Measurements from ENCODE around the gene MAP1LC3B2.

- TF ChIP-seq REST (IDR thresholded peaks at IDR 0.05; ENCODE audit: low read depth, low read length) (no peak), TCF7 (IDR thresholded peaks at IDR 0.05; ENCODE audit: borderline replicate concordance) (no peak), NRF1 (conservative IDR thresholded peaks at IDR 0.05; ENCODE audit: low read depth, low read length) (no peak), POLR2AphosphoS5 (IDR thresholded peaks at IDR 0.05; ENCODE audit: low read length) (no peak), CTCF (IDR thresholded peaks at IDR 0.05 in 2 of 3, conservative IDR thresholded peaks at IDR 0.05 in 1 of 3; ENCODE audit: control insufficient read depth in 2 of 3, extremely low read depth in 1 of 3, insufficient read depth in 1 of 3, low read depth in 3 of 3, low read length in 3 of 3) (no peak), NFYB (IDR thresholded peaks at IDR 0.05; ENCODE audit: insufficient read depth, low read depth, low read length) (no peak), TCF12 (IDR thresholded peaks at IDR 0.05; ENCODE audit: low read depth, low read length) (no peak), ZBTB33 (IDR thresholded peaks at IDR 0.05) (no peak), ATF3 (IDR thresholded peaks at IDR 0.05; ENCODE audit: borderline replicate concordance, extremely low read depth, low read depth, low read length) (no peak), KDM1A (IDR thresholded peaks at IDR 0.05; ENCODE audit: borderline replicate concordance) (no peak), SP1 (IDR thresholded peaks at IDR 0.05; ENCODE audit: low read depth, low read length) (no peak), CEBPB (IDR thresholded peaks at IDR 0.05; ENCODE audit: borderline replicate concordance in 1 of 2, low read depth in 2 of 2, low read length in 2 of 2) (no peak), YY1 (IDR thresholded peaks at IDR 0.05; ENCODE audit: low read depth, low read length) (no peak), FOXM1 (IDR thresholded peaks at IDR 0.05; ENCODE audit: low read depth, low read length) (no peak)
Observed at GRCh38 chr12:116571089-116571488, 11.9 kb downstream of the MAP1LC3B2 start.
